ENCODE measurements around the gene ST6GALNAC3.

- TF ChIP-seq CTCF (IDR thresholded peaks at IDR 0.05; ENCODE audit: low read depth, low read length, poor library complexity, severe bottlenecking) (no peak), EZH2phosphoT487 (IDR thresholded peaks at IDR 0.05; ENCODE audit: borderline replicate concordance, low read length) (no peak)
These were observed 37.2 kb upstream of the ST6GALNAC3 start for GRCh38 chr1:76037324-76037723.
